Measurements from ENCODE around the gene SCNN1A.

GRCh38 chr12:6312529-6313325 is 62.6 kb downstream of the SCNN1A start:
- TF ChIP-seq EZH2phosphoT487 (IDR thresholded peaks at IDR 0.05; ENCODE audit: low read length) (no peak), CTCF (IDR thresholded peaks at IDR 0.05; ENCODE audit: low read length) (no peak), EZH2 (optimal IDR thresholded peaks at IDR 0.05; ENCODE audit: low read depth, low read length) (no peak)

All from MM.1S (cell line).